HepG2 (cell line): ENCODE data around the gene SYTL2. TPM values are rescaled to one million over a fixed set of nuclear protein-coding genes. Genes with fewer than 3 reads are reported as not detected.

Experiments
- ATRX ChIP-seq: sonication (generic); formaldehyde crosslinking; IDR thresholded peaks from 2 replicates; pipeline ENCODE4 v1.4.0; 2020; ENCODE audit warnings: missing genetic modification reagents, borderline replicate concordance
- CERS6 ChIP-seq: sonication (generic); formaldehyde crosslinking; IDR thresholded peaks from 2 replicates; pipeline ENCODE4 v1.5.0; 2020; ENCODE audit warnings: missing genetic modification reagents
- GPN1 ChIP-seq: sonication (generic); formaldehyde crosslinking; IDR thresholded peaks from 2 replicates; pipeline ENCODE4 v1.5.1; 2020; ENCODE audit warnings: missing genetic modification reagents, borderline replicate concordance
- HNF1A ChIP-seq, 2 experiments: sonication (generic) in 1 of 2; formaldehyde crosslinking in 1 of 2; IDR thresholded peaks; 2 replicates each; pipeline versions ENCODE4 v1.4.0 to v1.6.1; 2016 to 2020; ENCODE audit warnings: borderline replicate concordance in 1 of 2, low read depth in 1 of 2, mild to moderate bottlenecking in 1 of 2, missing genetic modification reagents in 1 of 2
- MYPOP ChIP-seq: sonication (generic); formaldehyde crosslinking; IDR thresholded peaks from 2 replicates; pipeline ENCODE4 v1.8.1; 2023; ENCODE audit warnings: mild to moderate bottlenecking, moderate library complexity, missing genetic modification reagents
- NFYC ChIP-seq: IDR thresholded peaks from 2 replicates; pipeline ENCODE4 v1.6.1; 2016; ENCODE audit warnings: missing genetic modification reagents, missing compliant biosample characterization
- SALL1 ChIP-seq: sonication (generic); formaldehyde crosslinking; IDR thresholded peaks from 2 replicates; pipeline ENCODE4 v1.8.0; 2022; ENCODE audit warnings: mild to moderate bottlenecking, missing genetic modification reagents
- SP4 ChIP-seq: sonication (generic); formaldehyde crosslinking; IDR thresholded peaks from 2 replicates; pipeline ENCODE4 v1.8.1; 2023; ENCODE audit warnings: mild to moderate bottlenecking, missing genetic modification reagents
- TFDP1 ChIP-seq: IDR thresholded peaks from 2 replicates; pipeline ENCODE4 v1.6.1; 2016; ENCODE audit warnings: missing compliant biosample characterization, missing genetic modification reagents, borderline replicate concordance
- TIGD3 ChIP-seq: sonication (generic); formaldehyde crosslinking; IDR thresholded peaks from 2 replicates; pipeline ENCODE4 v1.5.1; 2020; ENCODE audit warnings: mild to moderate bottlenecking, missing genetic modification reagents, borderline replicate concordance
- UBTF ChIP-seq: sonication (generic); formaldehyde crosslinking; IDR thresholded peaks from 2 replicates; pipeline ENCODE4 v1.4.0; 2020; ENCODE audit warnings: mild to moderate bottlenecking, missing genetic modification reagents
- ZFP1 ChIP-seq: IDR thresholded peaks from 2 replicates; pipeline ENCODE4 v1.6.1; 2016
- ZNF263 ChIP-seq: sonication (generic); formaldehyde crosslinking; IDR thresholded peaks from 2 replicates; pipeline ENCODE4 v1.4.0; 2020; ENCODE audit warnings: missing genetic modification reagents
- ZNF563 ChIP-seq: sonication (generic); formaldehyde crosslinking; IDR thresholded peaks from 2 replicates; pipeline ENCODE4 v1.8.0; 2022; ENCODE audit warnings: mild to moderate bottlenecking, moderate library complexity, missing genetic modification reagents
- ZNF576 ChIP-seq: sonication (generic); formaldehyde crosslinking; IDR thresholded peaks from 2 replicates; pipeline ENCODE4 v1.4.0; 2020; ENCODE audit warnings: mild to moderate bottlenecking, missing genetic modification reagents
- ZSCAN31 ChIP-seq: sonication (generic); formaldehyde crosslinking; IDR thresholded peaks from 2 replicates; pipeline ENCODE4 v1.5.0; 2020; ENCODE audit warnings: low read depth, mild to moderate bottlenecking, missing genetic modification reagents
- polyA plus RNA-seq, 8 experiments: library from polyadenylated mRNA; depleted of rRNA in 3 of 8; stranded (reverse) in 7 of 8; unstranded in 1 of 8; fragments of >200 nt; fragmentation: Illumina TruSeq in 4 of 8; extraction: Trizol in 4 of 8; gene quantifications; 2 replicates each; pipeline versions ENCODE4 v1.2.1 to v1.2.3, GENCODE V29; 2011 to 2016; ENCODE audit warnings: low read depth in 4 of 8, missing spikeins in 1 of 8, mixed read lengths in 1 of 8; ENCODE audit not compliant: insufficient read depth in 1 of 8
- total RNA-seq, 5 experiments: library from RNA; depleted of rRNA; stranded (reverse); fragments of >200 nt; fragmentation: Illumina TruSeq; extraction: Trizol; gene quantifications; 2 replicates each; pipeline ENCODE4 v1.2.3, GENCODE V29; 2016; ENCODE audit warnings: low read depth in 1 of 5

Gene SYTL2
- total and polyA plus RNA-seq, 2 of the 13 experiments (the other 11 are each of a cell fraction or from before 2014, with no cell fraction given): 0.77 to 0.90 TPM

GRCh38 chr11:85810871-85811611 lies at the start of gene SYTL2 (continued):
- TF ChIP-seq CERS6 (CRISPR knock-in tag): no peak
- TF ChIP-seq ZFP1 (CRISPR knock-in tag): no peak
- 0 out of 2 replicates have a peak, but pooled peaks have one; percentile 40 for TF ChIP-seq ZSCAN31
- TF ChIP-seq MYPOP (CRISPR knock-in tag): 0 out of 2 replicates have a peak, but pooled peaks have one; percentile 38
- no peak for TF ChIP-seq HNF1A (IDR thresholded peaks at IDR 0.05; ENCODE audit: low read depth)
- 0 out of 2 replicates have a peak, but pooled peaks have one; percentile 14 for TF ChIP-seq HNF1A (CRISPR knock-in tag; IDR thresholded peaks at IDR 0.05; ENCODE audit: borderline replicate concordance)
- TF ChIP-seq ZNF263 (CRISPR knock-in tag): peak; percentile 14; the same call in 1 of the 2 replicates
- no peak for TF ChIP-seq TIGD3 (CRISPR knock-in tag)
- peak; percentile 81; the same call in 1 of the 2 replicates for TF ChIP-seq TFDP1 (CRISPR knock-in tag)
- no peak for TF ChIP-seq GPN1
- TF ChIP-seq ZNF563 (CRISPR knock-in tag): peak; percentile 44; the same call in 1 of the 2 replicates
- peak; percentile 58; the same call in 1 of the 2 replicates for TF ChIP-seq SP4
- peak; percentile 46 for TF ChIP-seq NFYC
- peak; percentile 49; the same call in 1 of the 2 replicates for TF ChIP-seq UBTF (CRISPR knock-in tag)
- TF ChIP-seq ATRX (CRISPR knock-in tag): no peak
- no peak for TF ChIP-seq ZNF576 (CRISPR knock-in tag)
- TF ChIP-seq SALL1 (CRISPR knock-in tag): peak; percentile 28; the same call in 1 of the 2 replicates
